Smooth muscle cell (in vitro differentiated cells): ENCODE results near the gene ATP8A2. TPM values are rescaled to one million over a fixed set of nuclear protein-coding genes. Genes with fewer than 3 reads are reported as not detected.
"Not testable (repeated sequence)": the region's sequence is repeated elsewhere in the genome, so short reads cannot be mapped to it uniquely, and the experiment has no call there.

Experiments
- DNase-seq: peaks from one replicate; lab custom pipeline; 2025; ENCODE audit not compliant: unreplicated experiment; lab: John Stamatoyannopoulos, UW
- H2AFZ ChIP-seq: fragments of 200-600 bp; sonication (generic); 2 replicates; pipeline ENCODE4 v1.6.0; 2016; ENCODE audit warnings: antibody characterized with exemption, low read depth, mild to moderate bottlenecking
- H3F3A ChIP-seq: fragments of 200-600 bp; sonication (generic); 2 replicates; pipeline ENCODE4 v1.6.0; 2017; ENCODE audit warnings: antibody characterized with exemption, low read depth
- H3K27ac ChIP-seq: fragments of 200-600 bp; sonication (generic); 2 replicates; pipeline ENCODE4 v1.5.1; 2016; ENCODE audit warnings: low read depth, mild to moderate bottlenecking
- H3K27me3 ChIP-seq: fragments of 200-600 bp; sonication (generic); 2 replicates; pipeline ENCODE4 v1.6.1; 2016; ENCODE audit warnings: low read depth, mild to moderate bottlenecking
- H3K36me3 ChIP-seq: fragments of 200-600 bp; sonication (generic); 2 replicates; pipeline ENCODE4 v1.5.1; 2016; ENCODE audit warnings: low read depth
- H3K4me1 ChIP-seq: fragments of 200-600 bp; sonication (generic); 2 replicates; pipeline ENCODE4 v1.5.1; 2016; ENCODE audit warnings: low read depth
- H3K4me2 ChIP-seq: fragments of 200-600 bp; sonication (generic); 2 replicates; pipeline ENCODE4 v1.6.0; 2016; ENCODE audit warnings: mild to moderate bottlenecking
- H3K4me3 ChIP-seq: fragments of 200-600 bp; sonication (generic); 2 replicates; pipeline ENCODE4 v1.5.1; 2016; ENCODE audit warnings: mild to moderate bottlenecking
- H3K79me2 ChIP-seq: fragments of 200-600 bp; sonication (generic); 2 replicates; pipeline ENCODE4 v1.6.0; 2016; ENCODE audit warnings: low read depth, mild to moderate bottlenecking
- H3K9ac ChIP-seq: fragments of 200-600 bp; sonication (generic); 2 replicates; pipeline ENCODE4 v1.6.0; 2016; ENCODE audit warnings: low read depth
- H3K9me3 ChIP-seq: fragments of 200-600 bp; sonication (generic); replicated peaks from 2 replicates; pipeline ENCODE4 v1.5.1; 2016; ENCODE audit warnings: low read depth
- H4K20me1 ChIP-seq: fragments of 200-600 bp; sonication (generic); 2 replicates; pipeline ENCODE4 v1.6.0; 2016; ENCODE audit warnings: low read depth
- WGBS: methylation state at CpG from one replicate; pipeline ENCODE4 v1.1.7; 2016; ENCODE audit warnings: low lambda C conversion rate; 5-methylcytosine and 5-hydroxymethylcytosine counted together
- polyA plus RNA-seq: library from polyadenylated mRNA; unstranded; fragments of >200 nt; fragmentation: Nextera tagmentation; extraction: Ambion mirVana; gene quantifications from 2 replicates; pipeline ENCODE4 v1.2.1, GENCODE V29; 2016
- total RNA-seq: library from RNA; depleted of rRNA; stranded (reverse); fragments of >200 nt; gene quantifications from 2 replicates; pipeline ENCODE4 v1.2.3, GENCODE V29; 2014
- TF ChIP-seq, protein P1 (sequence below): fragments of 200-600 bp; sonication (generic); IDR thresholded peaks from 2 replicates; pipeline ENCODE4 v1.5.1; 2017; ENCODE audit warnings: borderline replicate concordance, mild to moderate bottlenecking, antibody characterized with exemption; ENCODE audit not compliant: insufficient read depth, poor library complexity, severe bottlenecking

ATP8A2 gene
- total and polyA plus RNA-seq, 2 experiments from 2014 or later, result under 0.01 to 0.06 TPM

DNA sequence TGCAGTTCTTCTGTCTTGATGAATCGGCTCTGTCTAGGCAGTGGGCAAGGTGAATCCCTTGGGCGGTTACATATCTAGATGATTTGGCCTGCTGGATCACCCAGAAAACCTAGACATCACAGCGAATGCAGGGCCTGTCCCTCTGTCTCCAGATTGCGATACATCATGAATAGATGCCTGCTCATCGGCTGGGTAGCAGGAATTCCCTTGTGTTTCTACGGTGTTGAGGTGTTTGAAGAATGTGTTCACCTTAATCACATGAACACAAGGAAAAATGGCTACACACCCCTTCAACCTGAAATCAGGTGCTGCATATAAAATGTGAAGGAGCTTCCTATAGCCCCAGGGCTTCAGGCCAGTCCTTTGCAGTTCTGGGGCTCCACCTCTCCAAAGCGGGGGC lies 398.8 kb downstream of the ATP8A2 start:
- WGBS, result 90% methylated on average over 7 of the region's 7 CpGs
- H3K9ac ChIP-seq, result no peak overlapping the region
- no peak for DNase-seq
- no peaks in the 10 kb centered on the region for H3F3A ChIP-seq
- peaks cover under 1% of the 10 kb centered on the region for H3K4me1 ChIP-seq
- no peak overlapping the region for H2AFZ ChIP-seq
- H3K79me2 ChIP-seq, result no peaks in the 10 kb centered on the region
- no peaks in the 10 kb centered on the region for H4K20me1 ChIP-seq
- no peak overlapping the region for H3K27ac ChIP-seq
- H3K36me3 ChIP-seq, result no peaks in the 10 kb centered on the region
- no peaks in the 10 kb centered on the region for H3K9me3 ChIP-seq
- H3K27me3 ChIP-seq, result no peaks in the 10 kb centered on the region
- H3K4me3 ChIP-seq, result no peak overlapping the region
- TF ChIP-seq, protein P1, sequence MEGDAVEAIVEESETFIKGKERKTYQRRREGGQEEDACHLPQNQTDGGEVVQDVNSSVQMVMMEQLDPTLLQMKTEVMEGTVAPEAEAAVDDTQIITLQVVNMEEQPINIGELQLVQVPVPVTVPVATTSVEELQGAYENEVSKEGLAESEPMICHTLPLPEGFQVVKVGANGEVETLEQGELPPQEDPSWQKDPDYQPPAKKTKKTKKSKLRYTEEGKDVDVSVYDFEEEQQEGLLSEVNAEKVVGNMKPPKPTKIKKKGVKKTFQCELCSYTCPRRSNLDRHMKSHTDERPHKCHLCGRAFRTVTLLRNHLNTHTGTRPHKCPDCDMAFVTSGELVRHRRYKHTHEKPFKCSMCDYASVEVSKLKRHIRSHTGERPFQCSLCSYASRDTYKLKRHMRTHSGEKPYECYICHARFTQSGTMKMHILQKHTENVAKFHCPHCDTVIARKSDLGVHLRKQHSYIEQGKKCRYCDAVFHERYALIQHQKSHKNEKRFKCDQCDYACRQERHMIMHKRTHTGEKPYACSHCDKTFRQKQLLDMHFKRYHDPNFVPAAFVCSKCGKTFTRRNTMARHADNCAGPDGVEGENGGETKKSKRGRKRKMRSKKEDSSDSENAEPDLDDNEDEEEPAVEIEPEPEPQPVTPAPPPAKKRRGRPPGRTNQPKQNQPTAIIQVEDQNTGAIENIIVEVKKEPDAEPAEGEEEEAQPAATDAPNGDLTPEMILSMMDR, result no peak
- H3K4me2 ChIP-seq, result no peak overlapping the region

DNA sequence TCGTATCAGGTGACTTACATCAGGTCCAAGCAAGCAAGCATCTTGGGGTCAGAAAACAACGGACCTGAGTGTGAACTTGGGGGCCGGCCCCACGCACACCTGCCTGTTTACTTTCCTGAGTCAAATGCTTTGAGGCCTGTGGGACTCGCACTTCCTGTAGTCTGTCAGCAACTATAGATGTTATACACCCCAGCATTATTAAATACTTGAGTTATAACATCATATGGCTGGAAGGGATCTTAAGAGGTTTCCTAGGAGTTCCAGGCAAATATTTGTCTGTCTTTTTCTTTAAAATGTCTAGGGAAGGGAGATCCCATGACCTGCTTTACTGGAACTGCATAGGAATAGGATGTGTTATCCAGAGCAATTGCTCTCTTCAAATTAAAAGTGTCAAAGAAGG lies 399.4 kb downstream of the ATP8A2 start:
- TF ChIP-seq, protein P1, result no peak
- Histone ChIP-seq H3K36me3 (no peaks in the 10 kb centered on the region), H3K4me2 (no peak overlapping the region)

DNA sequence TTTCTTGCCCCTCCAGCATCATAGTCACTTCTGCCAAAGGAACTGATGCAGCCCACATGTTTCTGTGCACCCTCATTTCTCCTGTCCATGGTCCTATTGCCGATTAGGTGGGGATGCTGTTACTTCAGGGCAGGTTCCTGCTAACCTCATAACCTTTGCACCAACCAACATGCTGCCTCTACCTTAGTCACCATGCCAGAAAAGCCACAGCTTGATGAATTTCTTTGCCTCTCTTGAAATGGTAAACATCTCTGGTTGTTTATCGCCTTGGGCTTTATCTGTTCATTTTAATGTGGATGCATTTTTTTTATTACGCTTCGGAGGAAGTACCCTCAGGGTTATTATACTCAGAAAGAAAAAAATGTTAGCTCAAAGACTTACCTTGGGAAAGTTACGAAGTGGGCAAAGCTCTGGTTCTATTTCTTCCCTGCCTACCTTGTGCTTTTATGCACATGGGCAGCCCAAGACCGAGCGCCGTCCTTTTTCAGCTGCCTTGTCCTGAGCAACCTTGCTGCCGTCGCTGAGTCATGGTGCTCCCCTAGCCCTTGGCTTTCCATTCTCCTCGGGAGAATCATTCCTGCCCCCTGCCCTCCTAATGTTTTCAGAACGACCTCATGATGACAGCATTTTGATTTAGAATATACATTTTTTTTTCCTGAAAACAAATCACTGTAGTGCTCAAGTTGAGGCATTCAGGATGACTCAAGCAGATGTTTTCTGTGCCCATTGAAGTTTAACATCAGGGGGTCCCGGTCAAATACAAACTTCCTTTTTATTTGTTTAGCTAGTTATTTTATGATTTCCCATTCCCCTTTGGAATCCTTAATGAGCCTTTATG lies 400.1 kb downstream of the ATP8A2 start:
- peaks cover 9% of the 10 kb centered on the region for H3K4me1 ChIP-seq
- no peaks in the 10 kb centered on the region for H3K79me2 ChIP-seq
- H3K36me3 ChIP-seq, result no peaks in the 10 kb centered on the region
- H3K4me3 ChIP-seq, result no peak overlapping the region
- H3F3A ChIP-seq, result no peaks in the 10 kb centered on the region
- no peak overlapping the region for H3K4me2 ChIP-seq
- TF ChIP-seq, protein P1, result no peak
- no peak for DNase-seq
- H2AFZ ChIP-seq, result no peak overlapping the region
- H3K9me3 ChIP-seq, result no peaks in the 10 kb centered on the region
- H3K9ac ChIP-seq, result no peak overlapping the region
- H3K27me3 ChIP-seq, result no peaks in the 10 kb centered on the region
- WGBS, result 56% methylated on average over 13 of the region's 13 CpGs
- no peaks in the 10 kb centered on the region for H4K20me1 ChIP-seq
- H3K27ac ChIP-seq, result peak overlapping the region; percentile 20

More for the DNA sequence above, 399.4 kb downstream of the ATP8A2 start:
- no peaks in the 10 kb centered on the region for H3K9me3 ChIP-seq
- no peak overlapping the region for H3K4me3 ChIP-seq
- no peak overlapping the region for H2AFZ ChIP-seq
- H4K20me1 ChIP-seq, result no peaks in the 10 kb centered on the region
- H3K4me1 ChIP-seq, result peaks cover 7% of the 10 kb centered on the region
- 84% methylated on average over 5 of the region's 5 CpGs for WGBS
- no peak for DNase-seq
- no peaks in the 10 kb centered on the region for H3K79me2 ChIP-seq
- no peaks in the 10 kb centered on the region for H3F3A ChIP-seq
- H3K27me3 ChIP-seq, result no peaks in the 10 kb centered on the region
- H3K27ac ChIP-seq, result peak overlapping the region; percentile 20
- no peak overlapping the region for H3K9ac ChIP-seq

DNA sequence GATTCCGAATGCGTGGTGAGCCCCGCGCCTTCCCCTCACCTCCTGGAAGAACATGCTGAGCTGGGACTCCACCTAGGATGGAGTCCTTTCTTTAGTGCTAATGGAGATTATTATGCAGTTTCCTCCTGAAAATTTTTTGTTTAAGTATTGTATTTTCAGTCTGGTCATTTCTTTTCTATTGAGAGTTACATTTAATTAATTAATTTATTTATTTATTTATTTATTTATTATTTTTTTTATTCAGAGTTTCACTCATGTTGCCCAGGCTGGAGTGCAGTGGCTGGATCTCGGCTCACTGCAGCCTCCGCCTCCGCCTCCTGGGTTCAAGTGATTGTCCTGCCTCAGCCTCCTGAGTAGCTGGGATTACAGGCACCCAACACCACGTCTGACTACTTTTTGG lies 400.8 kb downstream of the ATP8A2 start:
- DNase-seq, H3K4me2 ChIP-seq, H4K20me1 ChIP-seq, H3K9ac ChIP-seq, H3K9me3 ChIP-seq, H2AFZ ChIP-seq, H3F3A ChIP-seq, H3K4me1 ChIP-seq, H3K27me3 ChIP-seq, H3K4me3 ChIP-seq, H3K27ac ChIP-seq, H3K36me3 ChIP-seq, H3K79me2 ChIP-seq: not testable (repeated sequence)
- WGBS, result 95% methylated on average over 8 of the region's 8 CpGs

DNA sequence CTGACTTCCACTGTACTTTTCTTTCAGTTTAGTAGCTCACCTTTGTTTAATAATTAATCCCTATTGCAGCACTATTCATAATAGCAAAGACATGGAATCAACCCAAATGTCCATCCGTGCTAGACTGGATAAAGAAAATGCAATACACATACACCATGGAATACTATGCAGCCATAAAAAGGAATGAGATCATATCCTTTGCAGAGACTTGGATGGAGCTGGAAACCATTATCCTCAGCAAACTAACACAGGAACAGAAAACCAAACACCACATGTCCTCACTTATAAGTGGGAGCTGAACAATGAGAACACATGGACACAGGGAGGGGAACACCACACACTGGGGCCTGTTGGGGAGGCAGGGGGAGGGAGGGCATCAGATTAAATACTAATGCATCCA lies 402.3 kb downstream of the ATP8A2 start:
- H3K9ac ChIP-seq, DNase-seq, H3K27me3 ChIP-seq, H3K9me3 ChIP-seq, H3F3A ChIP-seq, H3K79me2 ChIP-seq, H3K4me3 ChIP-seq, H4K20me1 ChIP-seq, H2AFZ ChIP-seq, H3K4me2 ChIP-seq, H3K27ac ChIP-seq, H3K4me1 ChIP-seq, H3K36me3 ChIP-seq: not testable (repeated sequence)
- WGBS, result 100% methylated on average over 1 of the region's 1 CpG
